D721Med (cell line): Measurements from ENCODE around the gene SYCE3.
"Not testable (repeated sequence)": the region's sequence is repeated elsewhere in the genome, so short reads cannot be mapped to it uniquely, and the experiment has no call there.

Source experiments
- DNase-seq: peaks from one replicate; pipeline ENCODE4 v3.0.0; 2011; ENCODE audit warnings: low spot score; ENCODE audit not compliant: insufficient read length
- FAIRE-seq: peaks from 2 replicates; lab custom pipeline; 2011; peaks lifted over from hg19 to GRCh38; lab: Jason Lieb, UNC
- CTCF ChIP-seq: IDR thresholded peaks from 2 replicates; pipeline ENCODE4 v1.5.1; 2012; ENCODE audit warnings: mild to moderate bottlenecking, control low read depth; ENCODE audit not compliant: insufficient read depth; ENCODE audit errors: missing control alignments

Gene SYCE3

GRCh38 chr22:50608996-50609395 lies 46.3 kb upstream of the SYCE3 start:
- TF ChIP-seq CTCF: no peak
- FAIRE-seq (no peak), DNase-seq (no peak)

GRCh38 chr22:50608058-50608840 lies 45.5 kb upstream of the SYCE3 start:
- DNase-seq: not testable (repeated sequence)

GRCh38 chr22:50607659-50608020 lies 44.9 kb upstream of the SYCE3 start:
- no peak for DNase-seq
- no peak for FAIRE-seq
- no peak for TF ChIP-seq CTCF

More at GRCh38 chr22:50608058-50608840, 45.5 kb upstream of the SYCE3 start:
- not testable (repeated sequence) for FAIRE-seq

GRCh38 chr22:50606946-50607658 lies 44.4 kb upstream of the SYCE3 start:
- DNase-seq (no peak), FAIRE-seq (no peak)
- TF ChIP-seq CTCF: no peak

GRCh38 chr22:50606165-50606945 lies 43.6 kb upstream of the SYCE3 start:
- FAIRE-seq (no peak), DNase-seq (no peak)
- no peak for TF ChIP-seq CTCF

GRCh38 chr22:50605613-50606074 lies 42.9 kb upstream of the SYCE3 start:
- no peak for TF ChIP-seq CTCF
- no peak for FAIRE-seq
- DNase-seq: no peak

- no peak for FAIRE-seq
- no peak for DNase-seq
Measured at GRCh38 chr22:50605002-50605612, 42.4 kb upstream of the SYCE3 start.

More at GRCh38 chr22:50605002-50605612, 42.4 kb upstream of the SYCE3 start:
- no peak for TF ChIP-seq CTCF
